Measurements from ENCODE around the gene GABRB2.

Gene GABRB2

DNA sequence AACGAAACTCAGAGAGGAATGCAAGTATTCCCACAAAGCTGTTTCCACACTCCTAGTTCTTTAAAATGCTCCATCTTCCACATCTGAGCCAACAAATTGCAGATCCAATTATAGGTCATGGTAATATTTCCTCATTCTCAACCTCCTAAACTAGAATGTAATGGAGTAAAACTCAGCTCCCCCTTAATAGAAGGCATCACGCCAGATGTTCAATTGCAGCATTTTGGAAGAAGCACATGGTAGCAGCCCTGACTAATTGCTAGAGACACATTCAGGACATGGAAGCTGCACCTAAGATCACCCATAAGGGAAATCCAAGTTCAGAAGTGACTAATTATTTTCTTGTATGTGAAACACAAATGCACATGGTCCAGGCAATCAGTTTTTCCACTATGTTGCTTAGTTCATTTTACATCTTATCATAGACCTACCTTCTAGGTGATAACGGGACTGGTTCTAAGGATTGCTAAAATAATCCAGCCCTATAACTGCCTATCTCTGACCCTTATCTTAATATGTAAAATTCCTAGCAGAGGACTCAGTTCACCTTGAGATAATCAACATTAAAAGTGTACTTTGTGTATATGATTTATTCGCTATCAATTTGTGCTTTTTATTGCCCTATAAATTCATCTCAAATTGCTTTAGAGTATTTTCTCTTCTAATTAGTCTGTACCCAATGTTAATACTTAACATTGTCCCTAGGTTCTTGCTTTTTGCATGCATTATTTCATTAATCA is 75.1 kb downstream of the GABRB2 start:
- DNase-seq (ENCODE audit: low read depth) = no peak

DNA sequence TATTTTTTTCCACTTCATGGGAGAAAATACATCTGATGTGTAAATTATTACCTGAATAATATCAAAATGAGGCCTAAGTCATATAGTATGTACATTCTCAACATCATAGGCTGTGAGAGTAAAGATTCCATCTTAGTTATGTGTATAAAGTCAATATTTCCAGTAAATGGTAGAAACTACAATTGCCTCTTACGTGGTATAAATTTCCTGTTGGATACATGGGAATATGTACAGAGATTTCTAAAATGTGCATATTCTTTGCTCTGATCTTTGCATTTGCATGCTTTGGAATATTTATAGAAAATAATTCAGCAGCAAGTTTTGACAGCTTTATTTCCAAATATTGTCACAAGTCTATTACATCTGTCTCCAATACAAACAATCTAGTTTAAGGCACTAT is 78.8 kb downstream of the GABRB2 start:
- DNase-seq (ENCODE audit: low read depth) = no peak

DNA sequence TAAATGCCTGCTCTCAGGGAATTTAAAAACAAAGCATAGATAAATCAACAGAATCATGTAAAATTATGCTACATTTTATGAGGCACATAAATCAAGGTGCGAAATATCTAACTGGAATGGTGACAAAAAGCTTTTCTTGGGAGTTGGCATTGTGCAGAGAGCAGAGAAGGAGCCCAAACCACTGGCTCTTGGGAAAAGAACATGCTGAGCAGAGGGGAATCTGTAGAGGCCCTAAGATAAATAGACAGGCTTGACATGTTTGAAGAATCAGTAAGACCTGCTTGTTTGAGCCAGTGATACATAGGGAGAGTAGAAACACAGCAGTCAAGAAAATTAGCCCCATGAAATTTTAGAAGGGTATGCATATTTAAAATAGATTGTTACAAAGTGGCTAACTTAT is 85.8 kb downstream of the GABRB2 start:
- no peak for DNase-seq (ENCODE audit: low read depth)

DNA sequence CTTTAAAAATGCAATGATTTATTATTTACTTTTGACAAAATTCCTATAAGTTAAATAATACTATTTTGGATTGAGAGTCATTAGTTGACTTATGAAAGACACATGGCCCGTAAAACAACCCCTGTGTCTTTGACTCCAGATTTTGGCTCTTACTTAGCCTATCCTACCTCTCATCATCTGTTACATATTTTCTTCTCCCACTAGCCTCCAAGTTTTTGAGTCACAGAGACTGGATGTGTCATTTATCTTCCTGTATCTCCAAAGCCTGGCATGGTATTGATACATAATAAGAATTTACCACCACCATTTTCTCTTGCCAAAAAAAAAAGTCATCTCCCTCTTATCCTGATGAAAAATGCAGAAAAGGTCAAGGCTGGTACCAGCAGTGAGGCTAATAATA is 99.9 kb downstream of the GABRB2 start:
- no peak for DNase-seq (ENCODE audit: low read depth)

DNA sequence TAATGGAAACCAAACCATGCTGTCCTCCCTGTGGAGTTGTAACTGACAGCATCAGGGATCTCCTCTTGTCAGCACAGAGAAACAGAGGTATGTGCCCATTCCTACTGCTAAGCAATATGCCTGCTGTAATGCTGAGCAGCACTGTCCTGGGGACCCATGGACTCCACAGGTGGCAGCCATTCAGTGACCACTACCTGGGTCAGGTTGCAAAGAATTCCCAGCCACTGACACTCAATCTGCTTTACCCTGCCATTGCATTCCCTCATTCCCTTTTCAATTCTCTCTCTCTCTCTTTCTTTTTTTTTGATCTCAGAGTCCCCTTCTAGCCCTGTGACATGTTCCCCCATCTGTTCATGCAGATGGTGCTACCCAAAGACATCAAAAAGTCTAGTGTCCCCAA is 104.1 kb downstream of the GABRB2 start:
- DNase-seq (ENCODE audit: low read depth) = no peak

DNA sequence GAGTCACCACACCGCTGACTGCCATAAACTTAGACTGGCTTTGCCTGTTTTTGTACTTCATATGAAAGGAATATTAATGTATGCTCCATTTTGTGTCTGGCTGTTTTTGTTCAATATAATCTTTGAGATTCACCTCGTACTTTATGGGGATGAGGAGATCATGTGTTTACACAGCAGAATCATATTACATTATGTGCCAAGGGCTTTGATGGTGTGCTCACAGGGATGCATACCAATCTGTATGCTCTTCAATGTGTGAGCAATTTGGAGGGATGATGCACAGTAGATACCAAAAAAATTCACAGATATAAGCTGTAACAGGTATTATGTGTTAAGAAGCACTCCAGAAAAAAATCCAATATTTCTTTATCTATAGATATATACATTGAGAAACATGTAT is 113.7 kb downstream of the GABRB2 start:
- no peak for DNase-seq (ENCODE audit: low read depth)

DNA sequence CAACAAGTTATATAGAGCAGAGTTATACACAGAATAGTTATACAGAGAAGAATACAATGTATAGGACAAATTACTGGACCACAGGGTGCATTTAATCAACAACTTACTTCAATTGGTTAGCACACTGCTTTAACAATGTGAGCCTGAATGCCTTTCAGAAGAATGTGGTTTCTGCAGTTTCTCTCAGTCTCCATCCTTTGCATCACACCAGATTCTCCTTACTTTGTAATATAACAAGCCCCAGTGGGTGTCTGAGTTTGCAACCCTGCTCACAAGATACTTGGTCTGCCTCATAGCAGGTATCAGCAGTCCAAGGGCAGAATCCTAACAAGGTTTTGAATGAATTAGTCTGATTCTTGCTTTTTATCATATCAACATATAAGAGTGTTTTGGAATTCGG is 114.6 kb downstream of the GABRB2 start:
- DNase-seq (ENCODE audit: low read depth) = no peak

DNA sequence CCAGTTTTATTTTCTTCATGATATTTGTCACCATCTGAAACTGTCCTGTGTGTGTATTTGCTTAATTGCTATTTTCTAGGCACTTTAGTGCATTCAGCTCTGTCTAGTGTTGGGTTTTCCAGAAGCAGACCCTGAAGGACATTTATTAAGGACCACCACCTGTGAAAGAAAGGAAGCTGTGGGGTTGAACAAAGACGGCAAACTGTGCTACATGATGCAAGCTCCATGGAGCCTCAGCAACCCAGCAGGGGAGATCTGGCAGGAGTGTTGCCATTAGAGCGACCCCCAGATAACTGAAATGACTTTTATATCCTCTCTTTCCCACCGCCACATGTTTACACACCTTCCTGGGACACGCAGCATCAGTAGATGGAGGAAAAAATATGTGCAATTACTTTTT is 125.5 kb downstream of the GABRB2 start:
- no peak for DNase-seq (ENCODE audit: low read depth)

DNA sequence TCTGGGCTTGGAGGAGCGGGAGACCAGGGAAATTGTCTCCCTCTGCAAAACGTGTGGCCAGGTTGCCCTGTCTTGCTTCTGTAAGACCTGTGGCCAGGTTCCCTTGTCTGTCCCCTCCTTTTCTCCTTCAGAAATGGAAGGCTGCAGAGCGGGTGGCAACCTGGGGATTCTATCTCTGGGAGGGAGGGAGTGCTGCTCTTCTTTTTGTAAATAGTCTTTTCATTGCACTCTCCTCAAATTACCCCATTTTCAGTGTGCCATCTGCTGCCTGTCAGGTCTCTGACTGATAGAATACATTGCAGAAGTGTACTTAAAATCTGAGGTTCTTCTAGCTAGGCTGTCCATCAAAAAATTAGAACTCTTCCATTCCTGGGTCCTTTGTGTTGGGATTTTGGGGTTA is 126.0 kb downstream of the GABRB2 start:
- DNase-seq (ENCODE audit: low read depth) = no peak

DNA sequence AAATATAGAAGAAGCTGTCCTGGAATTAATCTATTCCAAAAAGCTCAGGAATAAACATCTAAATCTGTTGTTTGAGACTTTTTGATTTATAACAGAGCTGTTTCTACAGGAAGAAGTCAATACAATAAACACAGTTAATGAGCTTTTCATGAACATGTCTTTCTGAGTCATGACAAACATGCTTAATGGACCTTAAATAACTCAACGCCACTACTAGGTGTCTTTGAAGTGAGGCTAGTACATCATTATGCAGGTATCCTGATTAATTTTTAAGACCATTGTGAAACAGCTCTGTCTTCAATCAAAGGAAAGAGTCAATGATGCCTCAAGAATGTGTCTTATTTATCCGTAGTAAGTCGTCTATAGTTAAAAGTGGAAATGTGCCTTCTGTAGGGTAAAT is 131.6 kb downstream of the GABRB2 start:
- DNase-seq (ENCODE audit: low read depth) = no peak

DNA sequence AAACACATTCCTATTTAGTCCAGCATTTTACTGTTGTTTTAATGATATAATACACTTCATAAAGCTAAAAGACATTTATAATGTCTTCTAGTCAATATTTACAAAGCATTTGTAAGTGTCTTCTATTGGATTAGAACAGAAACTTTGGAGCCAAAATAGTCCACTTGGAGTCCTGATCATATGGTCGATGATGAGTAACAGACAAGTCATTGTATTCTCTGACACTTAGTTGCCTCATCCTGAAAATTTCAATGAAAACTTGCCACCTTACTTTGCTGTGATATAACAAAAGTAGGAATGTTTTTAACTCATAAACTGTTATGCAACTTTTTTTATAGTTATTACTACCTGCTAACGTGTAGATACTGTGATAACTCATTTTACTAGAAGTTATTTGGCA is 132.5 kb downstream of the GABRB2 start:
- no peak for DNase-seq (ENCODE audit: low read depth)

DNA sequence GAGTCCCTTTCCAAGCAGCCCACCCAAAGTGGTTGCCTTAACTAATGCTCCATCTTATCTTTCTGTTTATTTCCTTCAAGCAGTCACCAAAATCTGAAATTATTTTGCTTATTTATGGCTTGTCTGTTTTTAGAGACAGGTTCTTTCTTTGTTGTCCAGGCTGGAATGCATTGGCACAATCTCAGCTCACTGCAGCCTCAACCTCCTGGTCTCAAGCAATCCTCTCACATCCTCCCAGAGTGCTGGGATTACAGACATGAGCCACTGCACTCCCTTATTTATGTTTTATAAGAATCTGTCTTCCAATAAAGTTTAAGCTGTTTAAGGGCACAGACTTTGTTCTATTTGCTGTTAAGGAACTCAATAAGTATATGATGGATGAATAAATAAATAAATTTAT is 133.7 kb downstream of the GABRB2 start:
- no peak for DNase-seq (ENCODE audit: low read depth)

DNA sequence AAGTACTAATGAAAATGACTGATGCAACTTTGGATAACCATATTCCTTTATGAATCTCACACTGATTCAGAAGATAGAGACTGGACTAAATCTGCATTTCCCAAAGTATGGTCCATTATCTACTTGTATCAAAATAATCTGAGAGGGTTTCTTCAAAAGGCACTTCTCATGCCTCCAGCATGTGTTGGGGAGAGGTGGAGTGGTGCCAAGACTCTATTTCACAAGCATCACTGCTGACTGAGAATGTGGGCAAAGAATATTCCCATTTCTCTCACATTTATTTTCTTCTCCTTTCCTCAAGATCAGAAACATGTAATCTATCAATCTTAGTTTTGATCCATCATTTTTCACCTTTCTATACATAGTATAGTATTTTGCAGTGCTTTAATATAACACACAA is 135.4 kb downstream of the GABRB2 start:
- DNase-seq (ENCODE audit: low read depth) = no peak

DNA sequence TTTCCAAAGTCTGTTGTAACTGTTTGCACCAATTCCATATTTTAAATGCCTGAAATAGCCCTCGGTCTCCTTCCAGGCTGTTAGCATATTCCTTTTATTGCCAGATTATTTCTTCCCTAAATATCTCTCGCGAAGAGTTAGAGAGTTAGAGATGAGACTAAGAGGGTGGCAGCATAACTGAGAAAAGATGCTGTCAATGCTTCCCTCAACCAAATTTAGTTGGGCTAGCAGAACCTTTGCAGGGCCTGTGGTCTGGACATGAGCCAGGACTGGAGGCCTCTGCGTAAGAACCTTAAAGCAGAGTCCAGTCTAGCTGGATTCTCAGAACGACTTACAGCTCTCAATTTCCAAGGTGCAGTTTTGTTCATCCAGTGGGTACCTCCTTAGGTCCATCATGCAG is 135.9 kb downstream of the GABRB2 start:
- no peak for DNase-seq (ENCODE audit: low read depth)

DNA sequence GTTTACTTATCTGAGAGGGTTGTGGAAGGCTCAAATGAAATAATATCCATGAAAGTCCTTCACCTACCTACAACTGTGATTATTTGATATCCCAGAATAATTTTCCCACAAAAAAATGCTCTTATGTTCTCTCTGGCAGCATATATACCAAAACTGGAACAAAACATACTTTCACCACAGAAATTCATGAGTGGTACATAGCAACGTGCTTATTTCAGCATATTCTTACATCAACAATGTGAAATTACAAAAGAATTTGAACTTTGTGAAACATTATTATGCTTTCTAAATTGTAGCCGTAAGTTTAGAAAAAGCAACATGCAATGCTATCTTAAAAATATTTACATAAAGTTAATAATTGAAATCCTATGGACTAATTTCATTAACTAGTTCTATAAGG is 137.1 kb downstream of the GABRB2 start:
- DNase-seq (ENCODE audit: low read depth) = no peak

DNA sequence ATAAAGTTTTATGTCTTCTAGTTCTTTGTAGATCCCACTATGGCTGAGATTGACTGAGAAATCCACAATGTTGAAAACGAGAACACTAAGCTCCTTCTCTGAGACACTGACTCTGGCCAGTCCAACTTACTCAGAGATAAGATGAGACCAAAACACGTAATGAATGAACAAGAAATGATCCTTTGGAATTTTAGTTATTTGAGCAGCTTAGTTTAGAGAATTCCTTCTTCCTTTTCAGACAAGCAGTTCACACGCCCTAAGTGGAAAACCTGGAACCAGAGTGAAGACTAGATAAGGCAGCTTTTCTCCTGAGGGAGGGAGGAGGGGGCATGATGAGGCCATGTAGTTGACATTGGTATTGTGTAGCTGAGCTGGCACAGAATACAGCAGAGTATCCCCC is 139.6 kb downstream of the GABRB2 start:
- no peak for DNase-seq (ENCODE audit: low read depth)

DNA sequence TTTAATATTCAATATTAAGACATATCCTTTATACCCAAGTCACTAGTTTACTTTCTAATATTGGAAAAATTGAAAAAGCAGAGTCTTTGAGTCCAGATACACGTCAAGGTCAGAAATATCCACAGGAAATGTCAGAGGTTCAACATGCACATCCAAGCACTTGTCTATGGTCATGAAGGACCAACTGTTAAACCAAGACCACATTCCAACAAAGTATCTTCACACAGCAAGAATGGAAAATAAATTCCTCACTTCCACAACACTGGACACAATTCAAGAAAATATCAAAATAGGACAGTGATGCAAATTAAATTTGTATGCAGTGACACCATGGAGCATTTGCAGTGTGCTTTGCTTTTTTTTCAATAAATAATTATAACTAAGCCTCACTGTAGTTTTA is 142.5 kb downstream of the GABRB2 start:
- DNase-seq (ENCODE audit: low read depth) = no peak

DNA sequence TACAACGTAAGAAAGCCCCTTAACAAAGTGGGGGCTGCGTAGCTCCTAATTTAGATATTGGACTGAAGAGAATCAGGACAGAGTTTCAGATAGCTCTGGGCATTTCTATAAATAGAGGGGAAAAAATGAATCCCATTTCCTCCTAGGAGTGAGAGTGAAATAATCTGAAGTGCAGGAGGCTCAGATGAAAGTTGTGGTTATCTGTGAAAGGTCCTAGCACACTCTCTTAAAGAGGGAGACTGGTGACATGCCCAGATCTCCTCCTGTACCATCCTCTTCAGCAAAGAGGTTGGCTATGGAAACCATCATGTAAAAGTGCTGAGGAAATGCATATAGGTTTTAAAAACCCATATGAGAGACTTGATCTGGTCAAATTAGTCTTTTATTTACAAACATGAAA is 143.4 kb downstream of the GABRB2 start:
- no peak for DNase-seq (ENCODE audit: low read depth)

DNA sequence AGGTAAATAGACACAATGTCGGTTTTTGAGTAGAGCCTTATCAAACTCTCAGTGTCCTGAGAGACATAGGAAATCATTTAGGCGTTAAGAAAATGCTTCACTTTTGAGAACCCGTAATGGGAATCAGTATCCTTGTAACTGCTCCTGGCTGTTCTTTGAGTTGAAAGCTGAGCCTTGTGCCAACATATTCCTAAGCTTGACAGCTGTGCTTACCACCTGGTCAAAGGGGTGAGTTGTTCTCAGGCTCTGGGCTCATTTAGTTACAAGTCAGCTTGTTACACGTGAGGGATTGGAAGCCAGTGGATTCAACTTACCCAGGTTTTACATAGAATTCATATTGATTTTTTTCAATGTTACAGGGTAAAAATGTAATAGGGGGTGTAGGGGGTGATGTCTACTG is 145.9 kb downstream of the GABRB2 start:
- DNase-seq (ENCODE audit: low read depth) = no peak

DNA sequence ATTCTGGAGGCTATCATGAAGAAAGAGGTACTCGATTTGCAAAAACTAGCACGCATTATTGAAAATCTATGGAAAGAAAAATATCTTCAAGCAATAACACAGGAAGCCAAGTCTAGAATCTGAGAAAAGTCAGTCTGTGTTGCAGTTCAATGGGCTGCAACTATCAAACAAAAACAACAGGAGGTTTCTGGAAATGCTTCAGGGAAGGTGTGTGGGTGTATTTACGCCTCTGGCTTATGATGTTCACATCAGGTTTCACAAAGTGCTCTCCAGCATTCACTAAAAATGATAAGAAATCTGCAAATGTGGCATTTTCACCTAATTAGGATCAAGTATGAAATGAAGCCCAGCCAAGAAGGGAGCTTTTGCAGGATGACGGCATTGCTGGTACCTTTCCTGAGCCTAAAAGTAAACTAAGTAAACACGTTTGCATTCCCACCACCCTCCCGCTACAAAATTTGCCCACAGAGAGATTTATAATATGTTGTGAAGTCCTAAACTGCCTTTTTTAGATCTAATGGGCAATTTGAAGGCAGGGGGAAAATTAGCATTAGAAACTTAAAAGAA is 146.4 kb downstream of the GABRB2 start:
- DNase-seq (ENCODE audit: low read depth) = no peak

DNA sequence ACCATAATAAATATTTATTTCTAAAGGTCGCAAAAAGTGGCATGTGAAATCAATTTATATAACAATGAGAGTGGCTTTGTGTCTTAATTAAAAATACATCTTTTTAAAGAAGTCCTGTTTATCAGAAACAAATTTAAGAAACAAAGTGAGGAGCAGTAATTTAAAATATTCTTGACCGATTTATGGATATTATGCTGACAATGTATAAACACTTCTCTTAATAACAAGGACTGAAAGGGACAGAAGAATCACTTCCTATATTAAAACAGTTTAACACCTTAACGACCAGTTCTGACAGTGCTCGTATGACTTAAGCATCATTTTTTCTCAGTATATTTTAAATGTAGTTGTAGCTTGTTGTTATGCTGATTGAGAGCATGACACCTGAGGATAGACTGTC is 149.1 kb downstream of the GABRB2 start:
- DNase-seq (ENCODE audit: low read depth) = no peak

DNA sequence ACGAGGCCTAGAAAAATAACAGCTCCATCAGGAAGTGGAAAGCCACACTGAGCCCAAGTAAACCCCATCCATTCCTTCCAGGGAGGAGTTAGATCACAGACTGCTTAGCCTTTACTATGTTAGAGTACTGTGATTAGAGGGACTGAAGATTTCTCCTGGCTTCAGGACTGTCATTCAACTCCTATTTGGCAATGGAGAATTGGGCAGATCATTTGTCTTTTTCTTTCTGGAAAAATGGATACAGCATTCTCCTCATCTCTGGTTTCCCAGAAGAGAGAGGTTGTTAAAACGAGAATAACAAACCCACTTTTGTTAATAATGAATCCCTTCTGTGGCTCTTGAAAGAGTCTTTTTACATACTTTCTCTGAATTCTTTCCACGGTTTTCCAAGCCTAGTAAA is 150.4 kb downstream of the GABRB2 start:
- DNase-seq (ENCODE audit: low read depth) = no peak

DNA sequence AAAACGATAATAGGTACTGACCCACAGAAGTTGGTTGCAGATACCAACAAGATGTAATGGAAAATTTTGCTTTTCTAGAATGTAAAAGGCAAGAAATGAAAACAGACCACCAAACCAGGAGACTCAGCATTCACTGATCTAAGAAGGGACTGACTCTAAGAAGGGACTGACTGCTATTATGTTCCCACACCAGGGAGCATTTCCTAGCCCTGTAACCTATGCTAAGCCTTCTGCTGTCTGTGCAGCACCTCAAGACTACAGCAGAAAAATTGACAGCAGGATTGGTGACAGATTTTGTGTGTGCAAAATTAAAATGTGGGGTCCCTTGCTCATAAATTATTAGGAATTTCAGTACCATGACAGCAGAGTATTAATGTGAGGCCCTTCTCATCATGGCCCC is 154.8 kb downstream of the GABRB2 start:
- DNase-seq (ENCODE audit: low read depth) = no peak

DNA sequence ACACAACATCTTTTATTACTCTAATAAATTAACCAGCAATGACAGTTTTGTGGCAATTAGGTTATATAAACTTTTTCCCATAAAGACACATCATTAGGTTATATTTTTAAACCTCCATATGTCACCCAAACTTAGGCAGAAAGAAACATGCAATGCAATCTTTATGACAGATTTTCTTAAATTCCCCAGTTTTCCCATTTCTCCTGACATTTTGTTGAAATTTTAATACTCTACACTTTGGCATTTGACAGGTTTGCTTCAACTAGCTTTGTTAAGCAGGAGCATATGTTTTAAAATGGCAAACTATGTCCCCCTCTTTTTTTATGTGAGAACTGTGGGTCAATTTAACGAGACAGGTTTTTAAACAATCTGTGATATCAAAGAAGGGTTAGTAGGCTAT is 155.5 kb downstream of the GABRB2 start:
- no peak for DNase-seq (ENCODE audit: low read depth)

Measured in T-helper 22 cell (primary cell).